SK-N-SH (cell line): Measurements from ENCODE around the gene STK32C. TPM values are rescaled to one million over a fixed set of nuclear protein-coding genes. Genes with fewer than 3 reads are reported as not detected.
A peak's percentile ranks its signal among the peaks of the same experiment; 100 is the strongest.

Experiments used
- CTCF ChIA-PET: fragments of 300-600, 350-600 bp; formaldehyde crosslinking; extraction: SDS; loops from one replicate; lab custom pipeline; 2021; lab: Yijun Ruan, JAX
- POLR2A ChIA-PET: fragments of 350-600 bp; sonication (Branson Sonifier 250); formaldehyde crosslinking; extraction: SDS; loops from one replicate; lab custom pipeline; 2020; ENCODE audit warnings: antibody characterized with exemption, inconsistent platforms; lab: Yijun Ruan, JAX
- DNase-seq: peaks from one replicate; pipeline ENCODE4 v3.0.0; 2012
- H2AFZ ChIP-seq: fragments of 200-600 bp; sonication (generic); 2 replicates; pipeline ENCODE4 v1.8.1; 2016; ENCODE audit warnings: antibody characterized with exemption, mild to moderate bottlenecking, low read depth
- H3F3A ChIP-seq: fragments of 200-600 bp; sonication (generic); replicated peaks from 2 replicates; pipeline ENCODE3; 2016; ENCODE audit warnings: antibody characterized with exemption, mild to moderate bottlenecking; ENCODE audit not compliant: insufficient read depth
- H3K27ac ChIP-seq, 2 experiments: fragments of 200-500 bp in 1 of 2; fragments of 200-600 bp in 1 of 2; sonication (Bioruptor generic) in 1 of 2; sonication (generic), shearing (Covaris generic) in 1 of 2; 2 replicates each; pipeline versions ENCODE4 v1.5.1 to v1.6.1; 2014 to 2016; ENCODE audit warnings: low read depth in 2 of 2, inconsistent platforms in 1 of 2, low read length in 1 of 2, mild to moderate bottlenecking in 1 of 2, mixed read lengths in 1 of 2
- H3K27me3 ChIP-seq: fragments of 200-600 bp; sonication (generic), shearing (Covaris generic); 2 replicates; pipeline ENCODE4 v1.6.1; 2016; ENCODE audit warnings: mixed run types; ENCODE audit not compliant: insufficient read depth
- H3K36me3 ChIP-seq, 2 experiments: fragments of 200-500 bp in 1 of 2; fragments of 200-600 bp in 1 of 2; sonication (Bioruptor generic) in 1 of 2; sonication (generic) in 1 of 2; replicated peaks in 1 of 2; 2 replicates each; pipeline versions ENCODE3 to v1.5.1; 2014 to 2016; ENCODE audit warnings: low read length in 1 of 2, mild to moderate bottlenecking in 1 of 2; ENCODE audit not compliant: insufficient read depth in 2 of 2, control insufficient read depth in 1 of 2
- H3K4me1 ChIP-seq, 2 experiments: fragments of 200-500 bp in 1 of 2; fragments of 200-600 bp in 1 of 2; sonication (Bioruptor generic) in 1 of 2; sonication (generic), shearing (Covaris generic) in 1 of 2; 2 replicates each; pipeline versions ENCODE4 v1.5.1 to v1.6.1; 2014 to 2016; ENCODE audit warnings: low read depth in 1 of 2, low read length in 1 of 2, mixed run types in 1 of 2; ENCODE audit not compliant: insufficient read depth in 2 of 2, control insufficient read depth in 1 of 2
- H3K4me2 ChIP-seq: fragments of 200-600 bp; sonication (generic), shearing (Covaris generic); 2 replicates; pipeline ENCODE4 v1.6.1; 2017; ENCODE audit warnings: mixed run types
- H3K4me3 ChIP-seq, 2 experiments: fragments of 200-500 bp in 1 of 2; fragments of 200-600 bp in 1 of 2; sonication (Bioruptor generic) in 1 of 2; sonication (generic), shearing (Covaris generic) in 1 of 2; 2 replicates each; pipeline versions ENCODE4 v1.5.1 to v1.8.1; 2014 to 2016; ENCODE audit warnings: low read depth in 2 of 2, inconsistent platforms in 1 of 2, low read length in 1 of 2, mild to moderate bottlenecking in 1 of 2, mixed read lengths in 1 of 2, moderate library complexity in 1 of 2
- H3K79me2 ChIP-seq: fragments of 200-600 bp; sonication (generic); 2 replicates; pipeline ENCODE4 v1.8.1; 2017; ENCODE audit warnings: mild to moderate bottlenecking; ENCODE audit not compliant: insufficient read depth
- H3K9ac ChIP-seq: fragments of 200-600 bp; sonication (generic); 2 replicates; pipeline ENCODE4 v1.6.1; 2017; ENCODE audit warnings: mixed run types
- H3K9me2 ChIP-seq: fragments of 200-600 bp; sonication (generic); 2 replicates; pipeline ENCODE4 v1.6.1; 2017; ENCODE audit warnings: mixed run types
- H3K9me3 ChIP-seq: fragments of 200-600 bp; sonication (generic); 2 replicates; pipeline ENCODE4 v1.6.1; 2017; ENCODE audit warnings: mixed run types, mild to moderate bottlenecking, moderate library complexity
- H4K20me1 ChIP-seq: fragments of 200-600 bp; sonication (generic); 2 replicates; pipeline ENCODE4 v1.6.1; 2017; ENCODE audit warnings: mild to moderate bottlenecking, mixed run types; ENCODE audit not compliant: insufficient read depth
- EP300 ChIP-seq, 2 experiments: IDR thresholded peaks; 2 replicates each; pipeline versions ENCODE4 v1.4.0 to v1.6.1; 2012; ENCODE audit warnings: borderline replicate concordance in 1 of 2, low read depth in 1 of 2, low read length in 1 of 2
- FOXJ3 ChIP-seq: sonication (generic); formaldehyde crosslinking; IDR thresholded peaks from 2 replicates; pipeline ENCODE4 v1.5.1; 2020; ENCODE audit warnings: mild to moderate bottlenecking, missing genetic modification reagents
- GABPA ChIP-seq: IDR thresholded peaks from 2 replicates; pipeline ENCODE4 v1.4.0; 2012; ENCODE audit warnings: low read depth, mild to moderate bottlenecking
- GATA2 ChIP-seq: sonication (generic); formaldehyde crosslinking; IDR thresholded peaks from 2 replicates; pipeline ENCODE4 v1.5.0; 2020; ENCODE audit warnings: mild to moderate bottlenecking, missing genetic modification reagents
- IRF3 ChIP-seq: fragments of 150-350 bp; IDR thresholded peaks from 2 replicates; pipeline ENCODE4 v1.6.1; 2016; ENCODE audit warnings: mild to moderate bottlenecking, low read depth, low read length
- MAX ChIP-seq: IDR thresholded peaks from 2 replicates; pipeline ENCODE4 v1.4.0; 2012; ENCODE audit warnings: low read depth
- POLR2AphosphoS5 ChIP-seq: IDR thresholded peaks from 2 replicates; pipeline ENCODE4 v1.6.1; 2012; ENCODE audit warnings: low read depth, low read length
- RAD21 ChIP-seq: IDR thresholded peaks from 2 replicates; pipeline ENCODE4 v1.6.1; 2012; ENCODE audit warnings: mild to moderate bottlenecking, low read length
- RCOR1 ChIP-seq: fragments of 150-350 bp; IDR thresholded peaks from 2 replicates; pipeline ENCODE4 v1.6.1; 2017; ENCODE audit warnings: antibody characterized with exemption, low read length
- RFX5 ChIP-seq: IDR thresholded peaks from 2 replicates; pipeline ENCODE4 v1.6.1; 2012; ENCODE audit warnings: mild to moderate bottlenecking, improper control_type of control experiment, low read length
- RXRA ChIP-seq: IDR thresholded peaks from 2 replicates; pipeline ENCODE4 v1.4.0; 2012; ENCODE audit warnings: low read depth, mild to moderate bottlenecking, borderline replicate concordance
- TCF12 ChIP-seq: IDR thresholded peaks from 2 replicates; pipeline ENCODE4 v1.4.0; 2012
- ZBTB33 ChIP-seq: IDR thresholded peaks from 2 replicates; pipeline ENCODE4 v1.4.0; 2012; ENCODE audit warnings: low read depth, borderline replicate concordance
- WGBS: methylation state at CpG from one replicate; pipeline ENCODE4 v1.1.6; 2017; ENCODE audit warnings: low lambda C conversion rate; 5-methylcytosine and 5-hydroxymethylcytosine counted together
- polyA plus RNA-seq, 3 experiments: library from polyadenylated mRNA; depleted of rRNA; stranded (reverse); fragments of >200 nt; gene quantifications; 2 replicates each; pipeline ENCODE4 v1.2.3, GENCODE V29; 2012

Gene STK32C
- polyA plus RNA-seq, 1 of the 3 experiments (the other 2 are of a cell fraction): 27.8 TPM

GRCh38 chr10:132265890-132266496 lies 41.8 kb downstream of the STK32C start:
- no peaks in the 10 kb centered on the region for H3K9me2 ChIP-seq
- H3K9me3 ChIP-seq: no peaks in the 10 kb centered on the region
- ChIA-PET CTCF (interaction anchor here (0.7 to 1.0 kb wide), 3 partner anchors 22 to 32 kb away, joined by 3 to 4 read pairs (median 3); no protein-coding TSS in a partner anchor), POLR2A (interaction anchor here (0.7 to 1.5 kb wide), 3 partner anchors 13 to 41 kb away, joined by 3 to 5 read pairs (median 4); no protein-coding TSS in a partner anchor)
- no peak overlapping the region for H2AFZ ChIP-seq
- H3F3A ChIP-seq: peaks cover 6% of the 10 kb centered on the region
- no peak for DNase-seq
- no peak overlapping the region for H3K9ac ChIP-seq
- H4K20me1 ChIP-seq: no peaks in the 10 kb centered on the region
- H3K27ac ChIP-seq: peak overlapping the region in 1 of 2 experiments; percentile 88; a peak in 2 of 4 replicates
- peaks cover 0 to 60% of the 10 kb centered on the region in 2 experiments; a peak in 1 of 4 replicates for H3K4me1 ChIP-seq
- no peak overlapping the region for H3K4me2 ChIP-seq
- no peaks in the 10 kb centered on the region for H3K79me2 ChIP-seq
- no peak for TF ChIP-seq TCF12
- no peak for TF ChIP-seq IRF3
- no peak for TF ChIP-seq MAX
- TF ChIP-seq RAD21: no peak
- TF ChIP-seq ZBTB33: no peak
- TF ChIP-seq POLR2AphosphoS5: no peak
- no peaks in the 10 kb centered on the region for H3K27me3 ChIP-seq
- H3K4me3 ChIP-seq: no peak overlapping the region
- no peaks in the 10 kb centered on the region for H3K36me3 ChIP-seq
- 65% methylated on average over 12 of the region's 15 CpGs for WGBS

GRCh38 chr10:132264966-132265889 lies 42.5 kb downstream of the STK32C start:
- no peaks in the 10 kb centered on the region for H3K36me3 ChIP-seq
- H3K27ac ChIP-seq: peak overlapping the region in 1 of 2 experiments; percentile 88; a peak in 2 of 4 replicates
- ChIA-PET CTCF (interaction anchor here (0.7 to 1.5 kb wide), 6 partner anchors 23 to 88 kb away, joined by 3 to 5 read pairs (median 3); no protein-coding TSS in a partner anchor), POLR2A (interaction anchor here (0.7 to 1.5 kb wide), 3 partner anchors 12 to 42 kb away, joined by 3 to 5 read pairs (median 4); no protein-coding TSS in a partner anchor)
- H4K20me1 ChIP-seq: no peaks in the 10 kb centered on the region
- no peak overlapping the region for H3K9ac ChIP-seq
- H3K79me2 ChIP-seq: no peaks in the 10 kb centered on the region
- no peaks in the 10 kb centered on the region for H3K27me3 ChIP-seq
- peaks cover 0 to 52% of the 10 kb centered on the region in 2 experiments; a peak in 1 of 4 replicates for H3K4me1 ChIP-seq
- no peaks in the 10 kb centered on the region for H3K9me2 ChIP-seq
- peaks cover 6% of the 10 kb centered on the region for H3F3A ChIP-seq
- H3K4me3 ChIP-seq: no peak overlapping the region
- DNase-seq: peak; percentile 87
- 58% methylated on average over 15 of the region's 32 CpGs for WGBS
- 0 out of 2 replicates have a peak, but pooled peaks have one; percentile 8 for TF ChIP-seq RCOR1
- TF ChIP-seq RFX5: 0 out of 2 replicates have a peak, but pooled peaks have one; percentile 37
- peak; percentile 43; the same call in 1 of the 2 replicates for TF ChIP-seq GATA2 (CRISPR knock-in tag)
- TF ChIP-seq GABPA: no peak
- TF ChIP-seq MAX: no peak
- TF ChIP-seq RXRA: no peak
- 0 out of 4 replicates have a peak, but pooled peaks of 1 of the 2 experiments have one; percentile 54 for TF ChIP-seq EP300 (IDR thresholded peaks at IDR 0.05; ENCODE audit: borderline replicate concordance in 1 of 2, low read depth in 1 of 2, low read length in 1 of 2)
- peak; percentile 49; the same call in 1 of the 2 replicates for TF ChIP-seq FOXJ3
- TF ChIP-seq, all 33 proteins: peak for 5
- H2AFZ ChIP-seq: no peak overlapping the region
- H3K4me2 ChIP-seq: no peak overlapping the region
- H3K9me3 ChIP-seq: no peaks in the 10 kb centered on the region
